GM12872 (cell line): ENCODE measurements around the gene TOE1.
A peak's percentile ranks its signal among the peaks of the same experiment; 100 is the strongest.

Source experiments
- TF ChIP-seq, protein P1 (sequence below): IDR thresholded peaks from 3 replicates; pipeline ENCODE4 v1.5.1; 2011; ENCODE audit warnings: low read depth, mild to moderate bottlenecking, low read length, moderate library complexity; ENCODE audit not compliant: insufficient read depth

Gene TOE1

DNA sequence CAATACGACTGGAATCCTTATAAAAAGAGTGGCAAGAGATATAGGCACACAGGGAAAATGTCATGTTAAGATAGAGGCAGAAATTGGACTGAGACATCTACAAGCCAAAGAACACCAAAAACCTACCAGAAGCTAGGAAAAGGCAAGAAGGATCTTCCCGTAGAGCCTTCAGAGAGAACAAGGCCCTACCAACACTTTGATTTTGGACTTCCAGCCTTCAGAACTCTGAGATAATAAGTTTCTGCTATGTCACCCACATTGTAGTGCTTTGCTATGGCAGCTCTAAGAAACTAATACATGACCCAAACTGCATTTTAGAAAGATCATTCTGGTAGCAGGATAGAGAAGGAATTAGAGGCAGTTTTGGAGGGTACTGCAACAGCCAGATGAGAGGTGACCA is 24.3 kb downstream of the TOE1 start:
- TF ChIP-seq, protein P1, sequence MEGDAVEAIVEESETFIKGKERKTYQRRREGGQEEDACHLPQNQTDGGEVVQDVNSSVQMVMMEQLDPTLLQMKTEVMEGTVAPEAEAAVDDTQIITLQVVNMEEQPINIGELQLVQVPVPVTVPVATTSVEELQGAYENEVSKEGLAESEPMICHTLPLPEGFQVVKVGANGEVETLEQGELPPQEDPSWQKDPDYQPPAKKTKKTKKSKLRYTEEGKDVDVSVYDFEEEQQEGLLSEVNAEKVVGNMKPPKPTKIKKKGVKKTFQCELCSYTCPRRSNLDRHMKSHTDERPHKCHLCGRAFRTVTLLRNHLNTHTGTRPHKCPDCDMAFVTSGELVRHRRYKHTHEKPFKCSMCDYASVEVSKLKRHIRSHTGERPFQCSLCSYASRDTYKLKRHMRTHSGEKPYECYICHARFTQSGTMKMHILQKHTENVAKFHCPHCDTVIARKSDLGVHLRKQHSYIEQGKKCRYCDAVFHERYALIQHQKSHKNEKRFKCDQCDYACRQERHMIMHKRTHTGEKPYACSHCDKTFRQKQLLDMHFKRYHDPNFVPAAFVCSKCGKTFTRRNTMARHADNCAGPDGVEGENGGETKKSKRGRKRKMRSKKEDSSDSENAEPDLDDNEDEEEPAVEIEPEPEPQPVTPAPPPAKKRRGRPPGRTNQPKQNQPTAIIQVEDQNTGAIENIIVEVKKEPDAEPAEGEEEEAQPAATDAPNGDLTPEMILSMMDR: no peak

DNA sequence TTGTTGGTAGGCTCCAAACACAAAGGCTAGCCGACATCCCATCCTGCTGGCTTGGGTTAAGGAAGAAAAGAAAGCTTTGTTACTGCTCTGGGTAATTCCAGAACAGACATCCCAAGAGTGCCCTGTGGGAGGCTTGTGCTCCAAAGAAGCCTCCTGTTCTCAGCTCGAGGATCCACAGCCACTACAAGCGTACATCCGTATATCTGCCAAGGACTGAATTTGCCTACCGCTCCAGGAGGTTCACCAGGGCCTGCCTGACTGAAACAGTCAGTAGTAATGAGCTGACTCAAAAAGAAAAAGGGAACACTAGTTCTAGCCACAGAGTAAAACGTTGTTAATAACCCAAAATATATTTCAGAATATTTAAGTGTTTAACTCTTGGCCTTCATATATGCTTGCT is 25.1 kb downstream of the TOE1 start:
- TF ChIP-seq, protein P1: no peak

DNA sequence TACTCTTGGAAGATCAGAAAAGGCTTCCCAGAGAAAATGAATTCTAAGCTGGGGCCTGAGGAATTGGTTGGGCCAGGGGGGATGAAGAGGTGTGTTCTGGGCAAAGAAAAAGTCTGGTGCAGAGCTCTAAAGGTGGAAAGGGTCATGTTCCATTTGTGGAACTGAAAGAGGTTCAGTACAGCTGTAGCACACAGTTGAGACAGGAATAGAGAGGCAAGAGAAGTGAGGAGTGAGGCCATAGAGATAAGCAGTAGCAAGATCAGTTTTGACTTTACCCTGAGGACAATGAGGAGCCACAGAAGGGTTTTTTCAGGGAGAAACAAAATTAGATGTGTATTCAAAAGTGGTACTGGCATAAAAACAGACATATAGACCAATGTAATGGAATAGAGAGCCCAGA is 30.6 kb downstream of the TOE1 start:
- TF ChIP-seq, protein P1: no peak

DNA sequence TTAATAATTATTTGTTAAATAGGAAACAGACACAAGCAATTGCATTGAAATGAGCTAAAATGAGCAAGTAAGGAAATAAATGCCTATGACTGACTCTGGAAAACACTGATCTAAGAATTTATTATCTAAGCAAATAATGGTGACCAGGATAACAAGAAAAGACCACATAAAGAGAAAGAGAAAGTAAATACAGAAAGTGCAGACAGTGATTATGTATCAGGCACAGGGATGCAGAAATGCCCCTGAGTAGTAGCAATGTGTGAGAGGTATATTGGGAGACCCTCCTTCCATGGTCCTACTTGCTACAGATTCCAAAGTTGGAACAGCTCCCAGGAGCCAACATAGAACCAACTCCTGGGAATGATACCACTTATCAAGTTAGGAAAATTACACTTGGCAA is 33.6 kb downstream of the TOE1 start:
- TF ChIP-seq, protein P1: no peak

DNA sequence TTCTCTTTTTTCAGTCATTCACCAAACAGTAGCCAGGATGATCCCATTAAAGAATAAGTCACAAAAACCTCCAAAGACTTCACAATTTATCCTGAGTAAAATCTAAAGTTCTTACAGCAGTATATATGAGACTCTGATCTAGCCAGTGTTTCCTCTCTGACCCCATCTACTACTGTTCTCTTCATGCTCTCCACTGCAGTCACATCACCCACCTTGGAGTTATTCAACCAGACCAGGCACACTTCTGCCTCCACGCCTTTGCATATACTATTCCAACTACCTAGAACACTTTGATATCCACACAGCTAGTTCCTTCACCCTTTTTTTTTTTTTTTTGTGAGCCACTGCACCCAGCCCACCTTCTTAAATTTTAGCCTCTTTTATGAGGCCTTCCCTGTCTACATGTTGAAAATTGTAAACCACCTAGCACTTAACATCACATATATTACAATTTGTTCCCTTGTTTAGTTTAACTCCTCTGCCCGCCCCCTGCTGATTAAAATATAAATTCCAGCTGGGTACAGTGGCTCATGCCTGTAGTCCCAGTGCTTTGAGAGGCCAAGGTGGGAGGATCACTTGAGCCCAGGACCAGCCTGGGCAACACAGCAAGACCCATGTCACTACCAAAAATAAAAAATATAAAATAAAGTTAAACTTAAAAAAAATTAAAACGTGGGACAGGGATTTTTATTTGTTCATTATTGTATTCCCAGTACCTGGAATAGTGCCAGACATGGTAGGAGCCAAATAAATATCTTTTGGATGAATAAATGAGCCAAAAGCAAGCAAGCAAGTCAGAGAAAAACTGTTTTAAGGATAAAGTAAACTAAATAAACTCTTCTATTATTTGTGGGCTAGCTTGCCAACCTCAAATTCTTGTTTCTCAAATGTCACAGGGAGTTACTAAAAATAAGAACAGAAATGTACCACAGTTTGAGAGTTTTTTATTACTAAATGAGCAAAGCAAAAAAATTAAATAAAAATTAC is 35.4 kb downstream of the TOE1 start:
- TF ChIP-seq, protein P1: 0 out of 3 replicates have a peak, but pooled peaks have one; percentile 10

DNA sequence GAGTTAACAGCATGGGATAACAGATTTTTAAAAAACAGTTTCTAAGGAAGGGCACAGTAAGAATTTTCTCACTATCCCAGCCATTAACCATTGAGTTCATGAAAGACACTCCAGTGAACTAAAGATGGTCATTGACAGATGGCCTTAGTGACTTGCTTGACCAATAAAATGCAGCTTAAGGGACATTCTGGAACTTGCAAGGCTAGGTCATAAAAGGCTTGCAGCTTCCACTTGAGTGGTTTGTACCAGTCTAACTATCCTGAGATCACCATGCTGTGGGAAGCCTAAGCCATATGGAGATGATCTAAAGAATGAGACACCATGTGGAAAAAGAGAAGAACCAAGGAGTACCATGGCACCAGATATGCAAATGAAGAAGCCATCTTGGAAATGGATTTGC is 38.2 kb downstream of the TOE1 start:
- TF ChIP-seq, protein P1: no peak

DNA sequence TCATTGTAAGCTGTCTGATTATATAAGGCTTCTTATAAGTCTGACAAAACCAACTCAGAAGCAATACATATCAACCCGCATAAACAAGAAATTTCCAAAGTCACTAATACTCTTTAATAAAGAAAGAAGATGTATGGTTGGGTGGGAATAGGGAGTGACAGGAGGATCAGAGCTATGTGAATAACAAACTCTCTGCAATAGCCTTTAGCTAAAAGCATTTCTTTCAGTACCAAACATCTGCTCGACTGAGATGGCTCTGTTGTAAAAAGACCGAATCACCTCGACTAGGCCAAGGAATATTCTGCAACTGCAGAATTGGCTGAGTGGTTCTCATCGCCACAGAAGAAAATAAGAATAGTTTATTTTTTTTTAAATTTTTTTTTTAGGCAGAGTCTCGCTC is 39.6 kb downstream of the TOE1 start:
- TF ChIP-seq, protein P1: no peak
